ENCODE measurements around the gene DOC2A.
"Not testable (repeated sequence)": the region's sequence is repeated elsewhere in the genome, so short reads cannot be mapped to it uniquely, and the experiment has no call there.

Gene DOC2A

GRCh38 chr16:30010844-30011713, at the start of gene DOC2A:
Gene DOC2A (minus strand): TSS chr16:30011027. CDS start chr16:30010222, 805 bp downstream.
- no peak for DNase-seq (ENCODE audit: low read depth)

- no peak for DNase-seq (ENCODE audit: low read depth)
Observed at GRCh38 chr16:30060346-30060745, 49.5 kb upstream of the DOC2A start.

- DNase-seq (ENCODE audit: low read depth), result no peak
Observed at GRCh38 chr16:30054959-30055553, 44.2 kb upstream of the DOC2A start.

GRCh38 chr16:30054451-30054850, 43.6 kb upstream of the DOC2A start:
- DNase-seq (ENCODE audit: low read depth), result no peak

- no peak for DNase-seq (ENCODE audit: low read depth)
Observed at GRCh38 chr16:30053376-30054015, 42.7 kb upstream of the DOC2A start.

- peak; percentile 80 for DNase-seq (ENCODE audit: low read depth)
Observed at GRCh38 chr16:30052671-30053372, 42.0 kb upstream of the DOC2A start.

GRCh38 chr16:30051518-30051917, 40.7 kb upstream of the DOC2A start:
- no peak for DNase-seq (ENCODE audit: low read depth)

GRCh38 chr16:30049871-30050270, 39.0 kb upstream of the DOC2A start:
- no peak for DNase-seq (ENCODE audit: low read depth)

- no peak for DNase-seq (ENCODE audit: low read depth)
Observed at GRCh38 chr16:30046588-30046987, 35.8 kb upstream of the DOC2A start.

- no peak for DNase-seq (ENCODE audit: low read depth)
Observed at GRCh38 chr16:30046178-30046577, 35.4 kb upstream of the DOC2A start.

GRCh38 chr16:30041841-30042240, 31.0 kb upstream of the DOC2A start:
- no peak for DNase-seq (ENCODE audit: low read depth)

GRCh38 chr16:30040690-30041089, 29.9 kb upstream of the DOC2A start:
- not testable (repeated sequence) for DNase-seq (ENCODE audit: low read depth)

- DNase-seq (ENCODE audit: low read depth), result no peak
Observed at GRCh38 chr16:30040221-30040620, 29.4 kb upstream of the DOC2A start.

- no peak for DNase-seq (ENCODE audit: low read depth)
Observed at GRCh38 chr16:30033270-30033669, 22.4 kb upstream of the DOC2A start.

- peak; percentile 55 for DNase-seq (ENCODE audit: low read depth)
Observed at GRCh38 chr16:30032083-30032819, 21.4 kb upstream of the DOC2A start.

GRCh38 chr16:30031477-30031918, 20.7 kb upstream of the DOC2A start:
- no peak for DNase-seq (ENCODE audit: low read depth)

- no peak for DNase-seq (ENCODE audit: low read depth)
Observed at GRCh38 chr16:30030841-30031413, 20.1 kb upstream of the DOC2A start, which contains the start of gene TLCD3B. Gene TLCD3B (minus strand): TSS chr16:30031271. CDS start chr16:30030527, 744 bp downstream.

GRCh38 chr16:30030011-30030685, 19.3 kb upstream of the DOC2A start:
- no peak for DNase-seq (ENCODE audit: low read depth)

GRCh38 chr16:30028438-30029076, 17.7 kb upstream of the DOC2A start:
- no peak for DNase-seq (ENCODE audit: low read depth)

Measured in fibroblast of the conjunctiva (primary cell).